ENCODE data around the gene CRADD.
"Not testable (repeated sequence)": the region's sequence is repeated elsewhere in the genome, so short reads cannot be mapped to it uniquely, and the experiment has no call there.

Gene CRADD

DNA sequence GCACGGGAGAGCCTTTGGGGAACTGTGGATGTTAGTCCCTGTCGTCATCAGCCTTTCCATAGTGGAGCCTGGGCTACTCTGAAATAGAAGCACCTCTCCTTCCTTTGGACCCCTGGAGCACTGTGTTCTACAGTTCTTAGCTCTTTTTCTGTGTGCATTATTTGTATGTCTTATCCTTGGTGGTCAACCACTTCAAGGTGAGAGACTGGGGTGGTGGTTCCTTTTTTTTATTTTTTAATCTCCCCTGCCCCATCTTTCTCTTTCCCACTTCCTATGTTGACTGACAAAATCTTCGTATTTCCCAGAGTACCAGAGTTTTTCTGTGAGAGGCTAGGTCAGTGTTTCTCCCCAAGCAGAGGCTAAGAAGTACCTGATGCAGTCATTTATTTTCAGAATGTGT, 111.7 kb downstream of the CRADD start:
- DNase-seq, result no peak

DNA sequence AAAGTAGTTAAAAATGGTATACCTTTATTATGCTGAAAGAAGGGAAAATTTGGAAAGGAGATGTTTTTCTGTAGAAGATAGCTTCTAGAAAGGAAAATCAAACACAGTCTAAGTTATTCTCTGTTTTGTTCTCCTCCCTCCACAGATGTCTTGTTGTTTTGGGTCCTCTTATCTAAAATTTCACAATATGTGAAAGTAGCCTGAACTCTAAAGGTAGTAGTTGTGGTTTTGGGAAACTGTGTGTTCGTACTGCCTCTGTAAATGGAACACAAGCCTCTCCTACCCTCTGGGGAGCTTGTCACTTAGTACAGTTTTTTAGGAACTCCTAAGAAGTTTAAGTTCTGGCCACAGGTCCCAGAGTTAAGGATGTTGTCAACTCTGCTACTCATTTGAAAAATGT, 112.6 kb downstream of the CRADD start:
- no peak for DNase-seq

DNA sequence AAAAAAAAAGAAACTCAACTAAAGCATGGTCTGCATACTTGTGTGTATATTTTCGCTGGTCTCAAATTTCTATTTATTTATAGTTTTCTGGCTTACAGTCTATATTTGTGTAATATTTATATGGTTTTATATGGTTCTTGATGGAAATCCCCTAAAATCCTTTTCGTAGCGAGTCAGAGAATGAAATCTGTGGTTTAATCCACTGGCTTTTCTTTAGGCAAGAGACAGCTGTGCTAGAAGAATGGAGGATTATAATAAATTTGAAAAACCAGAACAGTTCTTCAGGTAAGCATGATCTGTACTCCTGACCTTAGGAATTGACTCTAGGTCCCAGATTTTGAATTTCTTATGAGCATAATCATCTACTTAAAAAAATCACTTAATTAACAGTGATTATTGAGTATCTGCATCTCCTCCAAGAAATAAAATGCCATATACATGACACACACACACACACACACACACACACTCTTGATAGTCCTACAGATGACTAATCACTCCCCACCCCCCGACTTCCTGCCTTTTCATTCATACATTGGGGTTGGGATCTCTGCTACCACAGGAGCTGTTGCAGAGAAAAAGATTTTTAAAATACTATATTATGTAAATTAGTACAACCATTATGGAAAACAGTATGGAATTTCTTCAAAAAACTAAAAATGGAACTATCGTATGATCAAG, 113.4 kb downstream of the CRADD start:
- peak; percentile 14 for DNase-seq

- DNase-seq, result no peak
These were observed 115.8 kb downstream of the CRADD start for GRCh38 chr12:93793007-93793406.

GRCh38 chr12:93793983-93794382, 116.8 kb downstream of the CRADD start:
- DNase-seq, result no peak

DNA sequence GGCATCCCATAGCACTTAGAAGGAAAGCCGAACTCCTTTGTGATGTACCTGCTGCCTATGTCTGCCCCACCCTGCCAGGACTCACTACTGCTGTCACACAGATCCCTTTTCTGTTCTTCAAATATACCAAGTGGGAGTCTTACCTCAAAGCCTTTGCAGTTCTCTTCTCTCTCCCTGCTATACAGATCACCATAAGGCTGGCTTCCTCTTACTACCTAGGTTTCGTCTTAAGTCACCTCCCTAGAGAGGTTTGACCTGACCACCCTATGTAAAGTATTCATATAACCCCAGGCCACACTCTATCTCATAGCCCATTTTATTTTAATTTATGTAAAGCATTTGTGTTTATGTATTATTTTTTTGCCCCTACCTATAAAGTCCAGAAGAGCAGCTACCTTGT, 117.6 kb downstream of the CRADD start:
- no peak for DNase-seq

GRCh38 chr12:93795352-93795751, 118.2 kb downstream of the CRADD start:
- no peak for DNase-seq

GRCh38 chr12:93796729-93797128, 119.6 kb downstream of the CRADD start:
- DNase-seq, result no peak

- DNase-seq, result no peak
These were observed 121.3 kb downstream of the CRADD start for GRCh38 chr12:93798279-93799151.

DNA sequence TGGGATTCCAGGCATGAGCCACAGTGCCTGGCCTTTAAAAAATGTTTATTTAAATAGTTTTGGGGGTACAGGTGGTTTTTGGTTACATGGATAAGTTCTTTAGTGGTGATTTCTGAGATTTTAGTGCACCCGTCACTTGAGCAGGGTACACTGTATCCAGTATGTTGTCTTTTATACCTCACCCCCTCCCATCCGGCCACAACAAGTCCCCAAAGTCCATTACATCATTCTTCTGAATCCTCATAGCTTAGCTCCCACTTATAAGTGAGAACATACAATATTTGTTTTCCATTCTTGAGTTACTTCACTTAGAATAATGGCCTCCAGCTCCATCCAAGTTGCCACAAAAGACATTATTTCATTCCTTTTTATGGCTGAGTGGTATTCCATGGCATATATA, 124.5 kb downstream of the CRADD start:
- DNase-seq, result not testable (repeated sequence)

GRCh38 chr12:93802293-93802692, 125.1 kb downstream of the CRADD start:
- no peak for DNase-seq

DNA sequence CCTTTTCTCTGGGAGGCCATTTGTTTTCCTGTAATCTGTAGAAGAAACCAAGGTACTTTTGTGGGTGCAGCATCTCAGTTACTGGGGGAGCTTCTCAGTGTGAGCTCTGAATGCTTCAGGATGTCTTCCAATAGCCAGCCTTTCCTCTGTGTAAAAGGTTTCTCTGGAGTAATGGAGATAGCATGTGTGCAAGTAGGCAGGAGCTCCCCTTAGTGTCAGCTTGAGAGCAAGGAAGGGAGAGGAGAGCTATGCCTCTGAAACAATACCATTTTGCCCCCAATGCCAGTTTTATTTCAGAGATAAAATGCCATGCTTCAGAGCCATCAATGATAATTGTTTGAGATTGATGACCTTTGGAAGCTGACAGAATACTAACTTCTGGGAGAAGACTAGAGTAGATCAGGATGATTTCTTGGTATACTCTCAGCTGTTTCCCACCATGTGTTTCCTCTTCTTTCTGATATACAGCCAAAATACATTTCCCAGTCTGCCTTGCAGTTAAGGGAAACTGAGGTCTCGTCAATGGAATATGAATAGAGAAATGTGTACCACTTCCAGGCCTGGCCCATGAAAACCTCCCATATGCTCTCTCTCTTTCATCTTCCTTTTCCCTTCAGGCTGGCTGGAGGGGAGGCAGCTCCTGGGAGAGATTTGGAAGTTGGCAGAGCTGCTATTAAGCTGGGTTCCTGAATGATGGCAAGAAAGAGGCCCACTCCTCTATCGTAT, 125.7 kb downstream of the CRADD start:
- DNase-seq, result no peak

GRCh38 chr12:93803424-93803807, 126.2 kb downstream of the CRADD start:
- DNase-seq, result no peak

- DNase-seq, result no peak
These were observed 127.4 kb downstream of the CRADD start for GRCh38 chr12:93804392-93805179.

DNA sequence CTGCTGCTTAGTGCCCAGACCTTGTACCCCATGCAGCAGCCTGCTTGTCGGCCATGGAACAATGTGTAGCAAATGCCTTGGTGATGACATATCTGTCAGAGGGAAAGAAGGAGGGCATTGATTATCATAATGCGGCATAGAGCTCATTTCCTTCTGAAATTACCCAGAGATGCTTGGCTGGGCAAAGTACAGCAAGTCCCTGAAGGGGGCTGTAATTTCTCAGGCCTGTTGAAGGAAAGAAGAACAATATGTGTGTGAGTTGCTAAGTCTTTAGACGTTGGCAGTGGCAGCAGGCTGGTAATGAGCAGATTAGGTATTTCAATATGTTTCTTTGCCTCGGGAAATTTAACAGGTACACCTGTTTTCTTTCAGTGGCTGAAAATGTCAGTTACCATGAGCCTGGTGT, 128.6 kb downstream of the CRADD start:
- no peak for DNase-seq

DNA sequence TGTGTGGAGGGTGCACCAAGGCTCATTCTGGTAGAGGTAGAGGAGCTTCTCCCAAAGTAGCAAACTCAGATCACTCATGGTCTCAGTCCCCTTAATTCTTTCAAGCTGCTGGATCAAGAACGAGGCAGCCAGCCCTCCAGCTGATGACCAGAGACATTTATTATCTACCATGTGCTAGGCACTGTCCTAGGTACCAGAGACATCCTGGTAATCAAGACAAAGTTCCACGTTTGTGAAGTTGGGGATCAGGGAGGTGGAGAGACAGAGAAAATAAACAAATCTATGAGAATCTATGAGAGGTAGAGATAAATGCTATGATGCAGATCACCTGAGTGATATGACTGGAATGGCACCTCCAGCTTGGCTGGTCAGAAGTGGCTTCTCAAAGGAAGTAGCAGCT, 130.2 kb downstream of the CRADD start:
- DNase-seq, result no peak

GRCh38 chr12:93808169-93808899, 131.2 kb downstream of the CRADD start:
- no peak for DNase-seq

DNA sequence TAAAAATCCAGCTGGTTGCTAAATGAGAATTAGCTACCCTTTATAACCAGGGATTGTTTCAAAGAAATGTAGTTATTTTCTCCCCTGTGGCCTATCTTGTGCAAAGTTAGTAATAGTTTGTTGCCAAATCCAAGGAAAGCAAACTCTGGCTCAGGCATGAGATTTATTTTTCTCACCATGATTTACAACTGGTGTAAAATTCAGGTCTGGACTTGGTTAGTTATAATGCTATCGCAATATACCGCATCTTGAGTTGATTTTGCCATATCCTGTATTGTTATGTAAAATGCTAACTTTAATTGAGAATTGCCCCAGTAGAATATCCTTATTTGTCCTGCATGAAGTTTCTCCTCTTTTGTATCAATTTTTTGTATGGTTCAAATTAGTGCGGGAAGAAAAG, 135.5 kb downstream of the CRADD start:
- DNase-seq, result no peak

DNA sequence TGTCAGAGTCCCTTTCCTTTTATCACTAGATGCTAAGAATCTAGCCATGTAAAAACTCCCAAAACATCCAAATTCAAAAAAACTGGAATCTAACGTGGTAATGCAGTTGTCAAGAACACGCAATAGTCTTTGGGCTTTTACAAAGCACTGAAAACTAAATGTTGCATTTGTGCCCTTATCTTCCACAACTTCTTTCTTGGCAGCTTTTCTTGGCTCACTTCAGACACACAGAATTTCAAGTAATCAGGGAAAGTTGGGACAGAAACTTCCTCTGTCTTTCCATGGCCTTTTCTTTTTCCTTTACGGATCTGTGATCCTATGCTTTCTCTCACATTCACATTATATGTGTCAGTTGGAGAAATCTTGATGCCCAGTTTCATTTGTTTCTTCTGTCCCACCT, 136.0 kb downstream of the CRADD start:
- DNase-seq, result no peak

- no peak for DNase-seq
These were observed 137.0 kb downstream of the CRADD start for GRCh38 chr12:93813972-93814821.

DNA sequence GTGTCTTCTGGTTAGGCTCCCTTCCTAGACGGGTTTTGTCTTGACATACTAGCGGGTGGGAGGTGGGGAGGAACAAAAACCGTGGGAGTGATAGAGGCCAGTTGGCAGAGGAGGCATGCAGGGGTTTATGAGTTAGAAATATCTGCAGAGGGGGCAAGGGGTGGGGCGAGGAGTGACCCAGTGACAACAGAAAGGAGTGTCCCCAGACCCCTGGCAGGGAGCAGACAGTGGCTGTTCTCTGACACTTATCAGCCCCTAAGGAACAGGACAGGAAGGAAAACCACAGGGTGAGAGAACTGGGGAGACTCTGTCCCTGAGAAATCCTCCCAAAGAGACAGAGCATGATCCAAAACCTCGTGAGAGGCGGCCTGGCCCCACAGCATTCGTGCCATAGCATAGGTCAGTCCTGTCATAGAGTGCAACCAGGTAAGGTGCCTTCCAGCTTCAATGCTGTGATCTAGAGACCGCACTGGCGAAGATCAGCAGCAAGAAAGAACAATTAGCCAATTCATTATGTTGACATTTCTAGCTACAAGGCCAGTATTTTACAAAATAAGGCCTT, 141.4 kb downstream of the CRADD start:
- DNase-seq, result no peak

Data from activated effector memory CD4-positive, alpha-beta T cell treated with Interleukin-2 at 50 U/mL for 16 hours (primary cell).